ENCODE results near the gene RICTOR. TPM values are rescaled to one million over a fixed set of nuclear protein-coding genes. Genes with fewer than 3 reads are reported as not detected.

Gene RICTOR
- total RNA-seq, 1 donor from 2014 or later, result 51.1 TPM

DNA sequence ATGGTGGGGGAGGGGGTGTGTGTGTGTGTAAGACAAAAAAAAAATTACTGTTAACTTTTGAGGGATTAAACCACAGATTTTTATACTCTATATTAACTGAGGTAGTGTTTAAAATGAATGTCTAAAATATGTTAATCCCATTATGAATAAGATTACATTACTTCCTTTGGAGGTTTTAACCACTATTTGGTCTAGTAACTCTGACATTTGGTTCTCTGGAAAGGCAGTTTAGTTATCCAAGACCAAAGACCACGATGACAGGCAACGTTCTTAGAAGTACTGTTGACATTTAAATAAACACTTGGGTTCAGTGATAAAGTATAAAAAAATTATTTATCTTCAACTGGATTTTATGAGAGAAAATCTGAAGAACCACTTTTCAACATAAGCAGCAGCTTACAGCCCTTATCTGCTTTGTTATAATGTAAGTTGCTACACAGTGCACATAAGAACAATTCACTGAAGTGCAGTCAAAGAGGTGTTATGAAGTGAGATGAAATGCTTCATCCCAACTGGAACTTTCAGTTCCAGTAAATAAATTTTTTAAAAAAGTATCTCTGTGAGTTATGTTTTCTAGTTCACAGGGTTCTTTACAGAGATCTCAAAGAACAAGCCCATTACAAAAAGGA lies 133.9 kb downstream of the RICTOR start:
- no peaks in the 10 kb centered on the region for H3K4me1 ChIP-seq
- peak; percentile 49 for ATAC-seq
- no peak overlapping the region for H3K4me3 ChIP-seq
- no peak overlapping the region for H3K27ac ChIP-seq
- H3K9me3 ChIP-seq, result no peaks in the 10 kb centered on the region
- intact Hi-C loops (cut with DNase I), result no loop called here
- TF ChIP-seq CTCF (IDR thresholded peaks at IDR 0.05), result no peak
- peaks cover 70% of the 10 kb centered on the region for H3K36me3 ChIP-seq
- DNase-seq, result no peak
- H3K27me3 ChIP-seq, result no peaks in the 10 kb centered on the region

GRCh38 chr5:38938973-38939372 lies 135.2 kb downstream of the RICTOR start:
- H3K4me3 ChIP-seq, result no peak overlapping the region
- intact Hi-C loops (cut with DNase I), result no loop called here
- H3K27ac ChIP-seq, result no peak overlapping the region
- DNase-seq, result no peak
- H3K9me3 ChIP-seq, result no peaks in the 10 kb centered on the region
- peaks cover 69% of the 10 kb centered on the region for H3K36me3 ChIP-seq
- no peak for TF ChIP-seq CTCF (IDR thresholded peaks at IDR 0.05)
- no peaks in the 10 kb centered on the region for H3K4me1 ChIP-seq
- ATAC-seq, result no peak
- H3K27me3 ChIP-seq, result no peaks in the 10 kb centered on the region

DNA sequence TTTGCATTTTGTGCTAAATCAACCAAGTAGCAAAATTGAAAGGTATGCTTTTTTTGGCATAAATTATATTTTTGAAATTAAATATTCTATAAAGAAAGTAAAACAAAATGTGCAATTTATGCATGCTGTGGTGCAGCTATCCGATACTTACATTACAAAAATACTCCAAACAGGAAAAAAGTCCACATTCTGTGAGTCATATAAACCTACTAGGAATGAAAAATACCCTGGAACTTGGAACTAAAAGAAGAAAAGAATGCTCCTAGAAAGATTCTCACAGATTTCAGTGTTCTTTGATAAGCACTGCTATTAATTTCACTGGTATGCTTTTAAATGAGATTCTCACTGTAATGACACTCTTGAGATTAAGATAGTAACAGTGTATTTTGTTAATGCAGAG lies 135.8 kb downstream of the RICTOR start:
- no peak for TF ChIP-seq CTCF (IDR thresholded peaks at IDR 0.05)
- ATAC-seq, result no peak
- Histone ChIP-seq H3K27ac (no peak overlapping the region), H3K27me3 (no peaks in the 10 kb centered on the region), H3K36me3 (peaks cover 69% of the 10 kb centered on the region), H3K4me1 (no peaks in the 10 kb centered on the region), H3K9me3 (no peaks in the 10 kb centered on the region), H3K4me3 (no peak overlapping the region)
- no peak for DNase-seq
- intact Hi-C loops (cut with DNase I), result no loop called here

GRCh38 chr5:38936269-38936668 lies 137.9 kb downstream of the RICTOR start:
- TF ChIP-seq CTCF (IDR thresholded peaks at IDR 0.05), result no peak
- no peak overlapping the region for H3K4me3 ChIP-seq
- no peak overlapping the region for H3K27ac ChIP-seq
- no peak for DNase-seq
- H3K36me3 ChIP-seq, result peaks cover 69% of the 10 kb centered on the region
- intact Hi-C loops (cut with DNase I), result no loop called here
- no peaks in the 10 kb centered on the region for H3K4me1 ChIP-seq
- no peaks in the 10 kb centered on the region for H3K9me3 ChIP-seq
- no peaks in the 10 kb centered on the region for H3K27me3 ChIP-seq
- ATAC-seq, result no peak

DNA sequence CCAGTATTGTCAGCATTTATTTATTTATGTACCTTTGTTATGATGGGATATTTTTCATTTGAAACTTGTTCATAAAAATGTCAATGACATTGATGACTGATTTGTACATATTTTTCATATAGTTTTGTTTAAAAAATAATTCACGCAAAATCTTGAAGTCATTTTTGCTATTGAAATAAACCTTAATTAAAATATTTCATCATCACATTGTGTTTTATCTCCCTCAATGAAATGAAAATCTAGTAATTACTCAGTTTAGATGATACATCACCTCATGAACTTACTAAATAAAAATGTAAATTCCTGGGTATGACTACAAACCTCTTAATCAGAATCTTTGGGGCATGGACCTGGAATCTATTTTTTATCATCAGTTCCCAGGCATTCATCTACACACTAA lies 138.8 kb downstream of the RICTOR start:
- Histone ChIP-seq H3K27me3 (no peaks in the 10 kb centered on the region), H3K36me3 (peaks cover 68% of the 10 kb centered on the region), H3K4me1 (no peaks in the 10 kb centered on the region), H3K4me3 (no peak overlapping the region), H3K27ac (no peak overlapping the region), H3K9me3 (no peaks in the 10 kb centered on the region)
- ATAC-seq (no peak), DNase-seq (no peak)
- intact Hi-C loops (cut with DNase I), result no loop called here
- no peak for TF ChIP-seq CTCF (IDR thresholded peaks at IDR 0.05)

Data from upper lobe of right lung (tissue), 1 donor.